ENCODE results near the gene ECHS1. TPM values are rescaled to one million over a fixed set of nuclear protein-coding genes. Genes with fewer than 3 reads are reported as not detected.
"Not testable (repeated sequence)": the region's sequence is repeated elsewhere in the genome, so short reads cannot be mapped to it uniquely, and the experiment has no call there.

The ECHS1 gene
- polyA plus RNA-seq, 3 donors, result 120 to 146 (median 134) TPM

- DNase-seq (ENCODE audit: low read depth in 3 of 3, low spot score in 2 of 3), result no peak
Observed at GRCh38 chr10:133379801-133380666, 6.9 kb upstream of the ECHS1 start.

GRCh38 chr10:133379152-133379800 is 6.1 kb upstream of the ECHS1 start, which contains the start of gene PAOX:
Gene PAOX, plus strand, starts transcription at chr10:133379262. Its CDS starts 55 bp downstream, at chr10:133379317.
- DNase-seq (ENCODE audit: low read depth in 3 of 3, low spot score in 2 of 3), result no peak

- peak in 2 of 3 donors; percentile 38 to 45 for DNase-seq (ENCODE audit: low read depth in 3 of 3, low spot score in 2 of 3)
Observed at GRCh38 chr10:133378251-133379096, 5.3 kb upstream of the ECHS1 start.

GRCh38 chr10:133377818-133378250 is 4.7 kb upstream of the ECHS1 start:
- DNase-seq (ENCODE audit: low read depth in 3 of 3, low spot score in 2 of 3), result no peak

- DNase-seq (ENCODE audit: low read depth in 3 of 3, low spot score in 2 of 3), result no peak
Observed at GRCh38 chr10:133377025-133377817, 4.1 kb upstream of the ECHS1 start.

GRCh38 chr10:133376183-133376582 is 3.0 kb upstream of the ECHS1 start:
- not testable (repeated sequence) for DNase-seq (ENCODE audit: low read depth in 3 of 3, low spot score in 2 of 3)

- DNase-seq (ENCODE audit: low read depth in 3 of 3, low spot score in 2 of 3), result no peak
Observed at GRCh38 chr10:133375357-133376115, 2.4 kb upstream of the ECHS1 start.

- DNase-seq (ENCODE audit: low read depth in 3 of 3, low spot score in 2 of 3), result no peak
Observed at GRCh38 chr10:133372507-133372906, 647 bp downstream of the ECHS1 start.

GRCh38 chr10:133370030-133370786 is 2.9 kb downstream of the ECHS1 start:
- no peak for DNase-seq (ENCODE audit: low read depth in 3 of 3, low spot score in 2 of 3)

- DNase-seq (ENCODE audit: low read depth in 3 of 3, low spot score in 2 of 3), result no peak
Observed at GRCh38 chr10:133368153-133368552, 5.0 kb downstream of the ECHS1 start.

GRCh38 chr10:133367461-133367860 is 5.7 kb downstream of the ECHS1 start:
- not testable (repeated sequence) for DNase-seq (ENCODE audit: low read depth in 3 of 3, low spot score in 2 of 3)

- no peak for DNase-seq (ENCODE audit: low read depth in 3 of 3, low spot score in 2 of 3)
Observed at GRCh38 chr10:133366751-133367150, 6.4 kb downstream of the ECHS1 start.

- no peak for DNase-seq (ENCODE audit: low read depth in 3 of 3, low spot score in 2 of 3)
Observed at GRCh38 chr10:133366130-133366478, 7.0 kb downstream of the ECHS1 start.

- DNase-seq (ENCODE audit: low read depth in 3 of 3, low spot score in 2 of 3), result no peak
Observed at GRCh38 chr10:133365461-133366129, 7.6 kb downstream of the ECHS1 start.

- no peak for DNase-seq (ENCODE audit: low read depth in 3 of 3, low spot score in 2 of 3)
Observed at GRCh38 chr10:133364645-133365431, 8.3 kb downstream of the ECHS1 start.

GRCh38 chr10:133362846-133363245 is 10.3 kb downstream of the ECHS1 start:
- no peak for DNase-seq (ENCODE audit: low read depth in 3 of 3, low spot score in 2 of 3)

GRCh38 chr10:133361773-133362441 is 11.2 kb downstream of the ECHS1 start:
- no peak for DNase-seq (ENCODE audit: low read depth in 3 of 3, low spot score in 2 of 3)
